SK-N-SH treated with all-trans-retinoic acid at 6 μM for 48 hours (cell line): Measurements from ENCODE around the gene CRYM.
"Not testable (repeated sequence)": the region's sequence is repeated elsewhere in the genome, so short reads cannot be mapped to it uniquely, and the experiment has no call there.

Experiments
- ATAC-seq: fragments of 200-7000 bp; cut with Tn5 transposase; 3 replicates; pipeline ENCODE4 v1.9.1; 2020; ENCODE audit warnings: mild to moderate bottlenecking, moderate library complexity
- BACH2 ChIP-seq: fragments of 250-450 bp; sonication (Bioruptor Pico); IDR thresholded peaks from 2 replicates; pipeline ENCODE4 v1.9.0; 2021; ENCODE audit warnings: mild to moderate bottlenecking, borderline replicate concordance
- CSDC2 ChIP-seq: fragments of 250-450 bp; sonication (Bioruptor Pico); IDR thresholded peaks from 2 replicates; pipeline ENCODE4 v1.5.0; 2020; ENCODE audit warnings: mild to moderate bottlenecking, moderate library complexity
- GLIS3 ChIP-seq: fragments of 250-450 bp; sonication (Bioruptor Pico); IDR thresholded peaks from 2 replicates; pipeline ENCODE4 v1.5.0; 2020; ENCODE audit warnings: mild to moderate bottlenecking, moderate library complexity
- OSR1 ChIP-seq: fragments of 250-450 bp; sonication (Bioruptor Pico); IDR thresholded peaks from 2 replicates; pipeline ENCODE4 v1.8.0; 2022; ENCODE audit warnings: moderate library complexity, mild to moderate bottlenecking, inconsistent platforms
- PATZ1 ChIP-seq: fragments of 250-450 bp; sonication (Bioruptor Pico); IDR thresholded peaks from 2 replicates; pipeline ENCODE4 v1.8.0; 2020; ENCODE audit warnings: mild to moderate bottlenecking, moderate library complexity, borderline replicate concordance
- PPARA ChIP-seq: fragments of 250-450 bp; sonication (Bioruptor Pico); IDR thresholded peaks from 2 replicates; pipeline ENCODE4 v1.5.0; 2020; ENCODE audit warnings: mild to moderate bottlenecking, borderline replicate concordance
- RARB ChIP-seq: fragments of 250-450 bp; sonication (Bioruptor Pico); IDR thresholded peaks from 2 replicates; pipeline ENCODE4 v1.8.0; 2021; ENCODE audit warnings: mild to moderate bottlenecking, moderate library complexity
- SNAI2 ChIP-seq: fragments of 250-450 bp; sonication (Bioruptor Pico); IDR thresholded peaks from 2 replicates; pipeline ENCODE4 v1.5.0; 2020; ENCODE audit warnings: mild to moderate bottlenecking, moderate library complexity
- TCF4 ChIP-seq: fragments of 250-450 bp; sonication (Bioruptor Pico); IDR thresholded peaks from 2 replicates; pipeline ENCODE4 v1.8.0; 2021; ENCODE audit warnings: mild to moderate bottlenecking, moderate library complexity, borderline replicate concordance
- TOX ChIP-seq: fragments of 250-450 bp; sonication (Bioruptor Pico); IDR thresholded peaks from 2 replicates; pipeline ENCODE4 v1.8.0; 2021; ENCODE audit warnings: mild to moderate bottlenecking, moderate library complexity, borderline replicate concordance
- ZFP30 ChIP-seq: fragments of 450-650 bp; formaldehyde crosslinking; IDR thresholded peaks from 2 replicates; pipeline ENCODE4 v1.5.0; 2022; ENCODE audit warnings: mild to moderate bottlenecking, moderate library complexity
- ZNF565 ChIP-seq: fragments of 450-650 bp; formaldehyde crosslinking; conservative IDR thresholded peaks from 2 replicates; pipeline ENCODE4 v1.5.0; 2020; ENCODE audit warnings: low read depth, mild to moderate bottlenecking, moderate library complexity
- ZNF70 ChIP-seq: fragments of 450-650 bp; formaldehyde crosslinking; IDR thresholded peaks from 2 replicates; pipeline ENCODE4 v1.5.0; 2020; ENCODE audit warnings: mild to moderate bottlenecking, moderate library complexity
- TF ChIP-seq, protein P1 (sequence below): fragments of 250-450 bp; sonication (Bioruptor Pico); IDR thresholded peaks from 2 replicates; pipeline ENCODE4 v1.5.0; 2020; ENCODE audit warnings: mild to moderate bottlenecking, moderate library complexity
- TF ChIP-seq, protein P2 (sequence below): fragments of 250-450 bp; sonication (Bioruptor Pico); IDR thresholded peaks from 2 replicates; pipeline ENCODE4 v1.8.0; 2021; ENCODE audit warnings: low read depth, mild to moderate bottlenecking, moderate library complexity, borderline replicate concordance
- TF ChIP-seq, protein P3 (sequence below): fragments of 250-450 bp; sonication (Bioruptor Pico); IDR thresholded peaks from 2 replicates; pipeline ENCODE4 v1.5.1; 2021; ENCODE audit warnings: mild to moderate bottlenecking, moderate library complexity

CRYM gene

DNA sequence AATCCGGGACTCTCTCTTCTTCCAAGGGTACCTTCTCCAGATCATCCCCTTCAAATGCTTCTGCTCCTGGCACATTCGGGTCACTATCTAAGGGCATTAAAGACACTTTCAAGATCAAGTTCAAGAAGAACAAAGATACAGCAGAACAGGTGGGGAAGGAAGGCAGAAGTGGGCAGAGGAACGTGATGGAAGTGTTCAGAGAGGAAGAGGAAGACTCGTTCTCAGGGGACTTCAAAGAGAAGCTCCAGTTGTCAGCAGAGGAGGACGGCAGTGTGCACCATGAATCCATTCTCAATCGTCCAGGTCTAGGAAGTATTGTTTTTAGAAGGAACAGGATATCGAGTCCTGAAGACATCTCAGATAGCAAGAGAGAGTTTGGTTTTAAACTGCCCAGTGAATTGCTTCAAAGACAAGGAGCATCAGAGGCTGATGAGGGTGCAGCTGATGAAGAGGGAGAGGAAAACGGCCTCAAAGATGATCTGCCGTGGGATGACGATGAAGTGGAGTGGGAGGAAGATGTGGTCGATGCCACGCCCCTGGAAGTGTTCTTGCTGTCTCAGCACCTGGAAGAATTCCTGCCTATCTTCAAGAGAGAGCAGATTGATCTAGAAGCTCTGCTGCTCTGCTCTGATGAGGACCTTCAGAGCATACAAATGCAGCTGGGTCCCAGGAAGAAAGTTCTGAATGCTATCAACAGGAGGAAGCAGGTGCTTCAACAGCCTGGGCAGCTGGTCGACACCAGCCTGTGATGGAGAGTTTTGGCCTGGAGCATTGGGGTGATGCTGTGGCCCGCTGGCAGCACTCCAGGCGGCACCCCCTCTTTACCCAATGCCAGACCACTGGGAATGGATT lies 27.8 kb downstream of the CRYM start:
- TF ChIP-seq TCF4 (CRISPR knock-in tag), result no peak
- TF ChIP-seq, protein P1, sequence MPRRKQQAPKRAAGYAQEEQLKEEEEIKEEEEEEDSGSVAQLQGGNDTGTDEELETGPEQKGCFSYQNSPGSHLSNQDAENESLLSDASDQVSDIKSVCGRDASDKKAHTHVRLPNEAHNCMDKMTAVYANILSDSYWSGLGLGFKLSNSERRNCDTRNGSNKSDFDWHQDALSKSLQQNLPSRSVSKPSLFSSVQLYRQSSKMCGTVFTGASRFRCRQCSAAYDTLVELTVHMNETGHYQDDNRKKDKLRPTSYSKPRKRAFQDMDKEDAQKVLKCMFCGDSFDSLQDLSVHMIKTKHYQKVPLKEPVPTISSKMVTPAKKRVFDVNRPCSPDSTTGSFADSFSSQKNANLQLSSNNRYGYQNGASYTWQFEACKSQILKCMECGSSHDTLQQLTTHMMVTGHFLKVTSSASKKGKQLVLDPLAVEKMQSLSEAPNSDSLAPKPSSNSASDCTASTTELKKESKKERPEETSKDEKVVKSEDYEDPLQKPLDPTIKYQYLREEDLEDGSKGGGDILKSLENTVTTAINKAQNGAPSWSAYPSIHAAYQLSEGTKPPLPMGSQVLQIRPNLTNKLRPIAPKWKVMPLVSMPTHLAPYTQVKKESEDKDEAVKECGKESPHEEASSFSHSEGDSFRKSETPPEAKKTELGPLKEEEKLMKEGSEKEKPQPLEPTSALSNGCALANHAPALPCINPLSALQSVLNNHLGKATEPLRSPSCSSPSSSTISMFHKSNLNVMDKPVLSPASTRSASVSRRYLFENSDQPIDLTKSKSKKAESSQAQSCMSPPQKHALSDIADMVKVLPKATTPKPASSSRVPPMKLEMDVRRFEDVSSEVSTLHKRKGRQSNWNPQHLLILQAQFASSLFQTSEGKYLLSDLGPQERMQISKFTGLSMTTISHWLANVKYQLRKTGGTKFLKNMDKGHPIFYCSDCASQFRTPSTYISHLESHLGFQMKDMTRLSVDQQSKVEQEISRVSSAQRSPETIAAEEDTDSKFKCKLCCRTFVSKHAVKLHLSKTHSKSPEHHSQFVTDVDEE, result no peak
- no peak for TF ChIP-seq GLIS3 (CRISPR knock-in tag)
- TF ChIP-seq BACH2 (CRISPR knock-in tag), result no peak
- no peak for TF ChIP-seq PPARA (CRISPR knock-in tag)
- TF ChIP-seq, protein P2, sequence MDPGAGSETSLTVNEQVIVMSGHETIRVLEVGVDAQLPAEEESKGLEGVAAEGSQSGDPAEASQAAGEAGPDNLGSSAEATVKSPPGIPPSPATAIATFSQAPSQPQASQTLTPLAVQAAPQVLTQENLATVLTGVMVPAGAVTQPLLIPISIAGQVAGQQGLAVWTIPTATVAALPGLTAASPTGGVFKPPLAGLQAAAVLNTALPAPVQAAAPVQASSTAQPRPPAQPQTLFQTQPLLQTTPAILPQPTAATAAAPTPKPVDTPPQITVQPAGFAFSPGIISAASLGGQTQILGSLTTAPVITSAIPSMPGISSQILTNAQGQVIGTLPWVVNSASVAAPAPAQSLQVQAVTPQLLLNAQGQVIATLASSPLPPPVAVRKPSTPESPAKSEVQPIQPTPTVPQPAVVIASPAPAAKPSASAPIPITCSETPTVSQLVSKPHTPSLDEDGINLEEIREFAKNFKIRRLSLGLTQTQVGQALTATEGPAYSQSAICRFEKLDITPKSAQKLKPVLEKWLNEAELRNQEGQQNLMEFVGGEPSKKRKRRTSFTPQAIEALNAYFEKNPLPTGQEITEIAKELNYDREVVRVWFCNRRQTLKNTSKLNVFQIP, result no peak
- no peak for ATAC-seq

DNA sequence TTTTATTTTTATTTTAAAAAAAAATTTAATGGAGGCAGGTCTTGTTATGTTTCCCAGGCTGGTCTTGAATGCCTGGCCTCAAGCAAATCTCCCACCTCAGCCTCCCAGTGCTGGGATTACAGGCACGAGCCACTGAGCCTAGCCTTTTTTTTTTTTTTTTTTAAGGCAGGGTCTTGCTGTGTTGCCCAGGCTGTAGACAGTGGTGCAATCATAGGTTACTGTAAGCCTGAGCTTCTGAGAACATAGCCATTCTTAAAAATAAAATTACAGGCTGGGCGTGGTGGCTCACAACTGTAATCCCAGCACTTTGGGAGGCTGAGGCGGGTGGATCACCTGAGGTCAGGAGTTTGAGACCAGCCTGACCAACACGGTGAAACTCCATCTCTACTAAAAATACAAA lies 29.9 kb downstream of the CRYM start:
- not testable (repeated sequence) for ATAC-seq

GRCh38 chr16:21244518-21245215 lies 33.4 kb downstream of the CRYM start:
- TF ChIP-seq PATZ1 (CRISPR knock-in tag), result no peak
- TF ChIP-seq, protein P3, sequence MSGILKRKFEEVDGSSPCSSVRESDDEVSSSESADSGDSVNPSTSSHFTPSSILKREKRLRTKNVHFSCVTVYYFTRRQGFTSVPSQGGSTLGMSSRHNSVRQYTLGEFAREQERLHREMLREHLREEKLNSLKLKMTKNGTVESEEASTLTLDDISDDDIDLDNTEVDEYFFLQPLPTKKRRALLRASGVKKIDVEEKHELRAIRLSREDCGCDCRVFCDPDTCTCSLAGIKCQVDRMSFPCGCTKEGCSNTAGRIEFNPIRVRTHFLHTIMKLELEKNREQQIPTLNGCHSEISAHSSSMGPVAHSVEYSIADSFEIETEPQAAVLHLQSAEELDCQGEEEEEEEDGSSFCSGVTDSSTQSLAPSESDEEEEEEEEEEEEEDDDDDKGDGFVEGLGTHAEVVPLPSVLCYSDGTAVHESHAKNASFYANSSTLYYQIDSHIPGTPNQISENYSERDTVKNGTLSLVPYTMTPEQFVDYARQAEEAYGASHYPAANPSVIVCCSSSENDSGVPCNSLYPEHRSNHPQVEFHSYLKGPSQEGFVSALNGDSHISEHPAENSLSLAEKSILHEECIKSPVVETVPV (CRISPR knock-in tag), result no peak
- no peak for ATAC-seq

- no peak for ATAC-seq
- TF ChIP-seq ZFP30 (CRISPR knock-in tag) (no peak), ZNF70 (CRISPR knock-in tag) (no peak), GLIS3 (CRISPR knock-in tag) (no peak), SNAI2 (no peak), PPARA (CRISPR knock-in tag) (no peak), CSDC2 (no peak), TOX (CRISPR knock-in tag) (no peak), PATZ1 (CRISPR knock-in tag) (no peak), RARB (CRISPR knock-in tag) (no peak), OSR1 (CRISPR knock-in tag) (no peak), ZNF565 (CRISPR knock-in tag) (no peak)
- TF ChIP-seq, protein P2, result no peak
Measured at GRCh38 chr16:21242756-21243155, 35.3 kb downstream of the CRYM start.
